GM18951 (cell line): Measurements from ENCODE around the gene EIF2B5.
"Not testable (repeated sequence)": the region's sequence is repeated elsewhere in the genome, so short reads cannot be mapped to it uniquely, and the experiment has no call there.

Experiments used
- POLR2A ChIP-seq: IDR thresholded peaks from 4 replicates; pipeline ENCODE4 v1.6.1; 2011; ENCODE audit warnings: mild to moderate bottlenecking; ENCODE audit not compliant: insufficient read length, insufficient read depth; ENCODE audit errors: extremely low read depth
- in situ Hi-C: fragments of 300-500 bp; cut with MboI; formaldehyde crosslinking; loops from one replicate; pipeline ENCODE4 v1.12.0; 2022; ENCODE audit warnings: low sequenced_read_pairs, mixed read lengths, inconsistent platforms; ENCODE audit not compliant: unreplicated experiment

The EIF2B5 gene

GRCh38 chr3:184135149-184135910, at the start of gene EIF2B5:
Gene EIF2B5, plus strand, starts transcription at chr3:184135358. Its CDS starts 28 bp downstream, at chr3:184135386.
- in situ Hi-C loops = no loop called here
- peak; percentile 84 for TF ChIP-seq POLR2A

- in situ Hi-C loops = no loop called here
Observed at GRCh38 chr3:184085389-184085852, 49.7 kb upstream of the EIF2B5 start.

GRCh38 chr3:184092199-184092598, 43.0 kb upstream of the EIF2B5 start:
- in situ Hi-C loops = no loop called here
- no peak for TF ChIP-seq POLR2A

More at GRCh38 chr3:184085389-184085852, 49.7 kb upstream of the EIF2B5 start:
- TF ChIP-seq POLR2A = no peak

- in situ Hi-C loops = no loop called here
- TF ChIP-seq POLR2A = no peak
Observed at GRCh38 chr3:184096811-184097383, 38.3 kb upstream of the EIF2B5 start, which contains the start of gene HTR3E. Gene HTR3E, plus strand, starts transcription at chr3:184097064. Its CDS starts 466 bp downstream, at chr3:184097530.

GRCh38 chr3:184097556-184097955, 37.6 kb upstream of the EIF2B5 start:
- TF ChIP-seq POLR2A = no peak
- in situ Hi-C loops = no loop called here

- in situ Hi-C loops = no loop called here
- TF ChIP-seq POLR2A = no peak
Observed at GRCh38 chr3:184099806-184100686, 35.1 kb upstream of the EIF2B5 start.

- in situ Hi-C loops = no loop called here
Observed at GRCh38 chr3:184110316-184110725, 24.8 kb upstream of the EIF2B5 start.

GRCh38 chr3:184116017-184116416, 19.1 kb upstream of the EIF2B5 start:
- in situ Hi-C loops = no loop called here
- TF ChIP-seq POLR2A = no peak

More at GRCh38 chr3:184110316-184110725, 24.8 kb upstream of the EIF2B5 start:
- no peak for TF ChIP-seq POLR2A

GRCh38 chr3:184117636-184118035, 17.5 kb upstream of the EIF2B5 start:
- TF ChIP-seq POLR2A = no peak
- in situ Hi-C loops = no loop called here

- in situ Hi-C loops = not testable (repeated sequence)
Observed at GRCh38 chr3:184121031-184121430, 14.1 kb upstream of the EIF2B5 start.

GRCh38 chr3:184126006-184126405, 9.2 kb upstream of the EIF2B5 start:
- TF ChIP-seq POLR2A = no peak
- in situ Hi-C loops = no loop called here

- in situ Hi-C loops = no loop called here
- TF ChIP-seq POLR2A = no peak
Observed at GRCh38 chr3:184129012-184129411, 6.1 kb upstream of the EIF2B5 start.

- TF ChIP-seq POLR2A = no peak
- in situ Hi-C loops = no loop called here
Observed at GRCh38 chr3:184132945-184133344, 2.2 kb upstream of the EIF2B5 start.
